ENCODE data around the gene AKR1E2. TPM values are rescaled to one million over a fixed set of nuclear protein-coding genes. Genes with fewer than 3 reads are reported as not detected.

Gene AKR1E2
- total and polyA plus RNA-seq, 2 of the 8 experiments (the other 6 are each of a cell fraction or from before 2014, with no cell fraction given) = 2.6 to 3.5 TPM

- no peak for TF ChIP-seq EGR1 (IDR thresholded peaks at IDR 0.05; ENCODE audit: borderline replicate concordance, low read depth, low read length)
- no peak for TF ChIP-seq TBP (IDR thresholded peaks at IDR 0.05; ENCODE audit: low read depth, low read length)
These were observed 22.2 kb upstream of the AKR1E2 start (continued) for GRCh38 chr10:4803822-4804221.
